HG02588 (cell line): ENCODE results near the gene NCOA4.
"Not testable (repeated sequence)": the region's sequence is repeated elsewhere in the genome, so short reads cannot be mapped to it uniquely, and the experiment has no call there.

Experiments used
- ATAC-seq: cut with Tn5 transposase; IDR thresholded peaks from one replicate; pipeline ENCODE4 v1.9.1; 2021; ENCODE audit warnings: mild to moderate bottlenecking, moderate library complexity; ENCODE audit not compliant: unreplicated experiment

Gene NCOA4

DNA sequence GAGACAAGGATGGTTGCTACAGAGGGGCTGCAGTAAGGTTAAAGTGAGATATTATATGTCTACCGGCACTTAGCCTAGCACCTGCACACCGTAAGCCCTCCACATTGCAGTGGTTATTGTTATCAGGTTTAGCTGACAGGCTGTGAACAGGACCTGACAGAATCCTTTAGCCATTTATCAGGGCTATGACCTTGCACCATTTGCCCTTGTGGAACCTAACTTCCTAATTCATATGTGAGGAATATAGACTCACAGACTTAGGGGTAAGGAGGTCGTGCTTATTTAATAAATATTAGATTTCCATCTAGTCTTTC lies 10.1 kb downstream of the NCOA4 start:
- ATAC-seq, result no peak

DNA sequence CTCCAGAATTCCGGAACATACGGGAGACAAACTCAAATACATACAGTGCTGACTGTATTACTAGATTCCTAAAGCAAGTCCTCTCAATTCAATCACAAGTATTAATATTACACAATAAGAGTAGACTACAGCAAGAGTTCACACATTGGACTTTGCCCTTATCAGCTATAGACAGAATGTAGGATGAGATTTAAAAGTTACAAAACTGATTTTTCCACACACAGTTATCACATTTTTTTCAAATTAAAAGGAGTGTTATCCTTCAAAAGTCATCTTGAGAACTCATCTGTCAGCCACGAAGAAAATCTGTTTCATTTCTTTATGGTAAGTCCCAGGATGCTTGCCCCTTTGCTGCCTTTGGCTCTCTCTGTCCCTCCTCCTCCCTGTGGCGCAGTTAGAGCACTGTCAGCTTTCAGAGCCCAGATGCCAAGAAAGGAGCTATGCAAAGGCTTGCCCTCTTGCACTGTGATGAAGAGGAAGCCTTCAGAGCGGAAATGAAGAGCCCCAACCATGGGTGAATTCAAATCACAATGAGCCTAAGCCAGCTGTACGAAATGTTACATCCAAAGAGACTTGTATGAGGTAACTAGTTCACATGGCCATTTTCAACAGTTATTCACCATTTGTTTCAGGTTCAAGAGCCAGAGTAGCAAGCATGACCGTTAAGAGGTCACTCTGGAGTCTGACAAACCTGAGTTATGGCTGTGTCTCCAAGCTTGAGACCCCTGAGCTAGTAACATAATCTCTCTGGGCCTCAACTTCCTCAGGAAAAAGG lies 10.7 kb downstream of the NCOA4 start:
- ATAC-seq, result no peak

DNA sequence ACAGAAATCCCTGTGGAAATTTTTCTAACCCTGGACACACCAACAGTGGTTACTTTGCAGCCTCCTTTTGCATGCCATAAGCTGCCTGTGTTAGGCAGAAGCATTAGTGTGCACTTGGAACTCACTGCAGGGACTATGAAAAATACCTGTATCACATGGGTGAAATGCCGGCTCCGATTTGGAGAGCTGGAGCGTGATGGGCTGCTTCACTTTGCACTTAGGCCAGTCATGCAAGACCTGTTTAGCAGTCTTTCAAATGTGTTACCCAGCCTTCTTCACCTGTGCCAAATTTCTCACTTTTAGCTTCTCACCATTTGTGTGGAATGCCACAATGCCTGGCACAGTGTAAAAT lies 11.3 kb downstream of the NCOA4 start:
- no peak for ATAC-seq

DNA sequence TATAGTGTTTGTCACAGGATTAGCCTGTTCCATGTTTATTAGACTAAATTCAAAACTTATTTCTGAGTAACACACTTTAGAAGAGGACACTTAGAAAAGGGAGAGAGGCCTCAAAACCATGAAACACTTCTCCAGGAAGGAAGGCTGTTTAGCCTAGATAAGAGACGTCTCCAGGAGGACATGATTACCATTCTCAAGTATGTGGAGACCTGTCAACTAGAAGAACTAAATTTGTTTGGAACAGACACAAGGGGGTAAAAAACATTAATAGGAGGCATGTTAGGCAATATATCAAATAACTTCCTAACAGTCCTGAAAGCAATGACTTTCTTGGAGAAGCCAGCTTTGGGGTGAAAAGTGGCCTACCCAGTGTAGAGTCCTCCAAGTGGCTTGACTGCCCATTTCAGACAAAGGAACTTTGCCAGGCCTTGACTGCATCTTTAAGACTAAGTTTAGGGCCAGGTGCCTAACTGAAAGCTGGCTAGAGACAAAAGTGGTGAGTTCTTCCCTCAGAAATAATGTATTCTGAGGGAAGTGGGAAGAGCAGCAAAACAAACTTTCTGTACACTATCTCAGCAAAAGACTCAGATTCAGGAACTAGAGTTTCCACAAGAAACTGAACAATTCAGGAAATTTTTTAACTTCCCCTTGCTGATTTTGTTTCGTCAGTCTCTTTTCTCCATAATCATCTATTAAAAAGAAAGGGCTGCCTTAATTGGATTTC lies 11.8 kb downstream of the NCOA4 start:
- ATAC-seq, result no peak

DNA sequence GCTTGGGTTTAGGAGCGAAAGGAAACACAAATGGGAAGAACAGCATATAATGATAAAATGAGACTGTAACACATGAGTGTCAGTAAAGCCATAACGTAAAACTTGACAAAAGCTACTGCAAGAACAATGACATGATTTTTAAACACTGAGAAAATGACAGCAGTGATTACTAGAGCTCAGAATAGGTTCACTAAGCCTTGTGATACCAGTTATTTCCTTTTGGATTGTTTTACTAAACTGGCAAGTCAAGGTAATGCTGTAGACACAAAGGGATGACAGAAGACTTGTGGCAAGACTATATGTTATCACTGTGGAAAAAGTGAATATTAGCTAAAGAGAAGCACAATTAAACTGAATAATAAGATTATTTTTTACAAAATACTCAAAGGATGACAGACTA lies 12.7 kb downstream of the NCOA4 start:
- ATAC-seq, result no peak

DNA sequence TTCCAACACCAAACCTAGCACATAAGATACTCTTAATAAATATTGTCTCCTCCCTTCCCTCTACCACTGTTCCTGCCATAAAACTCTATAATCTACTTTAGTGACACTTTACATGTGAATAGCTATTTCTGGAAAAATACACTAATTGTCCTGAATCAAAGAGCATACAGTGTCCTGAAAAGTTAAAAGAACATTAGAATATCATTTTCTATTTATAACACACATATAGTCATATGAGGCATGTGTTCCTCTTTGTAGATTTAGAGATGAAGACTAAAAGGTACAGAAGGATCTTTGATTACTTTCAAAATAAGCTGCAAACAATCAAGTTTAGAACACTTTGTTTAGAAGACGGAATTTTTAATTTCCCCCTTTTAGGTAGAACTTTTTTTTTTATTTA lies 13.6 kb downstream of the NCOA4 start:
- no peak for ATAC-seq

DNA sequence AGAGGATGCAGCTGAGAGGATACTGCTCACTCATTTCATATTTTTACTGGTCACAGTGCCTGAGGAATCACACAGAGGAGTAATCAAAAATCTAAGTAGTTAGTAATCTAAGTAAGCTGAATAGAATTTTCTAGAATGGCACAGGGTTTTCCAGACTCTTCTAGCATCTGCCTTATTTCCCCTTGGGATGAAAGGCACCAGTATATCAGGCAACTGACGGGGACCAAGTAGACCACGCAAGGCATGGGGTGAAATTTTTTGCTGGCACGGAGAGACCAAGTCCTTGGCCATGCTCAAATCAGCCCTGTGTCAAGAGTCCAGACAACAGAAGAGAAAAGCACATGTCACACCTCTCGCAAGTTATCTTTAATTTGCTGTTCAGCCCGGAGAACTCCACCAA lies 14.2 kb downstream of the NCOA4 start:
- ATAC-seq, result no peak

DNA sequence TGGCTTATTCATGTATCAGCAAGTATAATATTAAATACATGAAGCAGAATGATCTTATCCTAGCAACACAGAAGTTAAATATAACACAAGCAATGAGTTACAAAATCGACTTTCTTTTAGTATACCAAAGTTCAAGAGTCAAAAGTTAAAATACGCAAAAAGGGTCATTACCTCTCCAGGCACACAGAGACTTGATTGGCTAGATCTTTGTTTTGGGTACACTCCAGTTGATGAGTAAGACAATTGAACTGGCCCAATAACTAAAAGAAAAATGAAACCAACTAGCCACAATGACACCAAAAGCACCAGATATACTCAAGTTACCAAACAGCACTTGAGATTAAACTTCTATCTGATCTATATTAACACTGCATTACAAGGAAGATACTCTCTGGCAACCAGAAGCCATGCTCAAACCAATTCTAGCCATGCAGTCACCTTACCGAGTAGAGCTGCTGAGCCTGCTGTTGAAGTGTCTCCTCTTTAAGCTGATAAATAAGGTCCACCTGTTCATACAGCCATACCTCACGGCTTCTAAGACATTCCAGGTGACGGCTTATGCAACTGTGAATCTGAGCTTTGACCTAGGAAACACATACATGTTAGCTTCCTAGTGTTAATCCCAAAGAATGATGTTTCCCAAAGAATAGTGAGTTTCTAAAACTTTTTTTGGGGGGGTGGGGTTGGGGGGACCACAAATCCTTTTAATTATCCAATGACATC lies 15.6 kb downstream of the NCOA4 start:
- no peak for ATAC-seq

DNA sequence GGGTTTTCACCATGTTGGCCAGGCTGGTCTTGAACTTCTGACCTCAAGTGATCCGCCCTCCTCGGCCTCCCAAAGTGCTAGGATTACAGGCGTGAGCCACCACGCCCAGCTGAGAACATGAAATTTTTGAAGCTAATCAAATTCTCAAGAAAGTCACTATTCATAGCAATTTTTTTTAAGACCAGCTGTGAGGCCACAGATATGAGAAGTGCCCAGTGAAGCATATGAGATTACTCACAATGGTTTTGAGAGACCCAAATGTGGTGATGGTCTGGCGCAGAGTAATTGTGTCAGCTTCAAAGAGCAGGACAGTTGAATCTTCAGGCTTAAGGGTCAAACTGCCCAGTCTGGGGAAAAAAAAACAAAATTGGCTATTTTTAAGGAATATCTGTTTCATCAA lies 16.2 kb downstream of the NCOA4 start:
- no peak for ATAC-seq

DNA sequence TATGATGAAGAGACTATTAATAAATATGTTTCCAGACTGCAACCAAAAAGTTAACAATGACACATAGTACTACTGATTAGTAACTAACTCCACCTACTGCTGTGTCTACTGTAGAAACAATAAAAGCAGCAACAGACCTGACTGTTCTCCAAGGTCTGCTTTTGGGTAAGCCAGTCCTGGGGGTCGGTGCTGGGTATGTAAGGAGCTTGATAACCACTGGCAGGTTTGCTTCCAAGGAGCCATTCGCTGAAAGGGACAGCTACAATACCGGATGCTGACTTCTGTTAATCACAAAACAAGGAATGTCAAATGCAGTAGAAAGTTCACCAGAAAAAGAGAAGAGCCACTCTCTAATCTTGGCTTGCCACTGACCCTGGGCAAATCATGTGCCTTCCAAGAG lies 17.7 kb downstream of the NCOA4 start:
- no peak for ATAC-seq

DNA sequence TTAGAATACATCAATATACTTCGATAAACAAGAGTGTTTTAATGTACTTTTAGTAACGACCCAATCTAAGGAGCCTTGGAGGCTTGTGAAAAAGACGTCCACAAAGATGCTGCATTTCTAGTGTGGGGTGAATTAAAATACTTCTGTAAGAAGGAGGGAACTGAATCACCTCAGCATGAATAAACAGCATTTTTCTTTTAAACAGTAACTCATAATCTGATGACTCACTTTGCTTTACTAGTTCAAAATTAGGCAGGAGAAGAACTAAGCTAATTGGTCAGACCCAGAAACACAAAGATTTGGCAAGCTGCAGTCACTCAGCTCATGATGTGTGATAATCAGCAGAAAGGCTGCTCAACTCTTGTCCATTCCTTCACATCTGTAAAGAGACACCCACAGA lies 24.2 kb downstream of the NCOA4 start:
- no peak for ATAC-seq

DNA sequence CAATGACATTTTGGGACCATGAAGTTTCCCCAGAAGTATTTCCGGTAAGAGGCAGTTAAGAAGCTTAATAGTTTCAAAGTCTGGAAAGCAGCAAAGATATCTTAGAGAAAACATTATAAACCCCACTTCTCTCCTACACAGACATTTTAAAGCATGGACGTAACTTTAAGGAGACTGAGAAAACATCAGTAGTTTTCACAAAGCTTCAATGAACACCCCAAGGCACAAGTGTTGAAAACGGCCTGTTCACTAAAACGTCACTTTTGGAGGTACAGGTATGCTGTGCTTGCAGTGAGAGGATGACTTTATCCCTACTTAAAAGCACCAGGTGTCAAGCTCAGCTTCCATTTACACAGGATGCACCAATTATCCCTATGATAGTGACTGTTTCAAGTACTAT lies 25.0 kb downstream of the NCOA4 start:
- ATAC-seq, result no peak

DNA sequence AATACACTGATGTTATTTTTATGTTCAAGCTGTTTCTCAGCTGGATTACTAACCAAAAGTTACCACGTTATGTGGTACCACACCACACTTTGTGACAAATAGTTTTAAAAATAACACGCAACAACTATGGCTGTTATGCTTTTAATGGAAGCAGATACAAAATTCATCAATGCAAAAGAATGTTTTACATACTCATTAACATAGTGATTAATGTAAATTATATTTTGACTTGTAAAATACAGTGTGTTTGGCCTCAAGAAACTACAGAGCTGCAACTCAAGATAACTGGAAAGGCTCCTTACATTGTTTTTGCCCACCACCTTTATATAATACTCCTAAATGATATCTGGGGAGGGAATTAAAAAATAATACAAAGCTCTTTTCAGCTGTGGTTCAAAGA lies 25.5 kb downstream of the NCOA4 start:
- ATAC-seq, result no peak

DNA sequence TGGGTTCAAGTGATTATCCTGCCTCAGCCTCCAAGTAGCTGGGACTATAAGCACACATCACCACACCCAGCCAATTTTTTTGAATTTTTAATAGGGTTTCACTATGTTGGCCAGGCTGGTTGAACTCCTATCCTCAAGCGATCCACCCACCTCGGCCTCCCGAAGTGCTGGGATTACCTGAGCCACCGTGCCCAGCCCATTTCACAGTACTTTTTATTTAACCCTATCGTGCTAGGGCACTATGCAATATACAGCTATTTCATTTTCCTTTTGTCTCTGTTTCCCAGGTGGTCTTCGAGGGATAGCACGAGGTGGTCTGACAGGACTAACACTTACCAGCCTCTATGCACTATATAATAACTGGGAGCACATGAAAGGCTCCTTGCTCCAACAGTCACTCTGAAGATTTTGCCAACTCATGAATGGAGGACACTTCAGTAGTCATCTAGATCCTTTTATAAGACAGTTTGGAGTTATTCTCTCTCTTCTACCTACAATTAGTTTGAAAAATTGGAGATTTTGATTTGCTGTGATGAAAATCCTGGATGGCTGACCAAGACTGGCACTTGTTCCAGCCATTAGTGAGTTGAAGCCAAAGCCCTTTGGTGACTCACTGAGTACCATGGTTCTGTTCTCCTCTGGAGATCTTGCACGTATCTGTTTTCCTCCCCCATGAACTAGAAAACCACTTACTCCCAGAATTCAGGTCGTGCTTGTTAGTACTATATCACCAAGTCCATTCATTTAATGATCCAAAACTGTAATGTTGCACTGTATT lies 27.3 kb downstream of the NCOA4 start:
- ATAC-seq, result no peak

DNA sequence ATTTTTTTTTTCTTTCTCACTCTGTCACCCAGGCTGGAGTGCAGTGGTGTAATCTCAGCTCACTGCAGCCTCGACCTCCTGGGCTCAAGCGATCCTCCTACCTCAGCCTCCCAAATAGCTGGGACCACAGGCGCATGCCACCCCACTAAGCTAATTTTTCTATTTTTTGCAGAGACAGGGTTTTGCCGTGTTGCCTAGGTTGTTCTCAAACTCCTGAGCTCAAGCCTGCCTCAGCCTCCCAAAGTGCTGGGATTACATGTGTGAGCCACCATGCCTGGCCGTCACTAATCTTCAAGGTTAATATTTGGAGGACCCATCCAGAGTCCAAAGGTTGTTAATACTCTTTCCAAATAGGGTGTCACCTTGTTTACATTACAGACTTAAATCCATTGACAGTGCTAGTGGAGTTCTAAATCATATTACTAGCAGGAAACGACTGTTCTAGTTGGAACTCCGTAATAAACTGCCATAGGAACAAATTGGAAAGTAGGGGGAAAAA lies 28.2 kb downstream of the NCOA4 start:
- not testable (repeated sequence) for ATAC-seq

DNA sequence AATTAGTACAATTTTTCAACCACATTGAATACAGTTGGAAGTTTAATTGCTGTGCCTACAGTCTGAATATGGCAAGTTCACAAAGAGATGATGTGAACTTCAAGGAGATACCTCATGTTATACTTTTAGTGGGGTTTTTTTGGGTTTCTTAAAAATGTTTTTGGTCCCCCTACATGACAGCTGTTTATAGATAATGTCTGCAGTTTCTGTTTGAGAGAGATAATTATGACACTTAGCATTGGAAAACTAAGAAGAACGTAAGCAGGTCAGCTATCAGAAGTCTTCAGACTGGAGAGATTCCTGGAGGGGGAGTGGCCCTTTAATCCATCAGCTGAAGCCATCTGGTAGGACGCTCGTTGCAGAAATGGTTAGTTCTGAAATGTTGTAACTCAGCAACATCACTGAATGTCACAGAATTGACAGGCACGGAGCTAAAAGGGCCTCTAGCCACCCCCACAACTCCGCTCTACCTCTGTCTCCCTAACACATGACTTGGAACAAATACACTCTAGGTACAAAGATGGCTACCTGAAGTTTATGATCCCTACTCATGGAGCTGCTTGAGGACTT lies 29.2 kb downstream of the NCOA4 start:
- ATAC-seq, result no peak

DNA sequence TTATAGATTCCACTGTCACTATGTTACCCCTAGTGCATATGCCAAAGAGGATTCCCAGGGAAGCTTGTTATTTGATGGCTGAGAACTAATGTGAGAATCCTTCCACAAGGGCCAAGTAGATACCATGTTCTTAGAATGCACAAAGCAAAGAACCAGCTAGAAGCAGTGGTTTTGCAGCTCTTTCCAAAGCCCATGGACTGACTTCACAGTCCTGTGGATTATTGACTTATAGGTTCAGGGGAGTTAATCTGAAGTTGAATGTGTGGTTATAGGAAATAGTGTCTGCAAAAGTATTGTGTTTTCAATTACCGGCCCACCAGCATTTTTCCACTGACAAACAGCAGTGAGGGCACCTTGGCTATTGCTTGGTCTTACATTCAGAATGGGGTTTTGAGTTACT lies 29.9 kb downstream of the NCOA4 start:
- ATAC-seq, result no peak

DNA sequence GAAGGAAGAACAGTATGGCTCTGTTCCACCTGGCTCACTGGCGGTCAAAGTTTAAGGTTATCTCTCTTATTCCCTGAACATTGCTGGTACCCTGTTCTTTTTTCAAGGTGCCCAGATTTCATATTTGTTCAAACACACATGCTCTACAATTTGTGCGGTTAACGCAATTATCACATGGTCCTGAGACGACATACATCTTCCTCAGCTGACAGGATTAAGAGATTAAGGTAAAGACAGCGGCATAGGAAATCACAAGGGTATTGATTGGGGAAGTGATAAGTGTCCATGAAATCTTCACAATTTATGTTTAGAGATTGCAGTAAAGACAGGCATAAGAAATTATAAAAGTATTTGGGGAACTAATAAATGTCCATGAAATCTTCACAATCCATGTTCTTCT lies 30.5 kb downstream of the NCOA4 start:
- ATAC-seq, result not testable (repeated sequence)

DNA sequence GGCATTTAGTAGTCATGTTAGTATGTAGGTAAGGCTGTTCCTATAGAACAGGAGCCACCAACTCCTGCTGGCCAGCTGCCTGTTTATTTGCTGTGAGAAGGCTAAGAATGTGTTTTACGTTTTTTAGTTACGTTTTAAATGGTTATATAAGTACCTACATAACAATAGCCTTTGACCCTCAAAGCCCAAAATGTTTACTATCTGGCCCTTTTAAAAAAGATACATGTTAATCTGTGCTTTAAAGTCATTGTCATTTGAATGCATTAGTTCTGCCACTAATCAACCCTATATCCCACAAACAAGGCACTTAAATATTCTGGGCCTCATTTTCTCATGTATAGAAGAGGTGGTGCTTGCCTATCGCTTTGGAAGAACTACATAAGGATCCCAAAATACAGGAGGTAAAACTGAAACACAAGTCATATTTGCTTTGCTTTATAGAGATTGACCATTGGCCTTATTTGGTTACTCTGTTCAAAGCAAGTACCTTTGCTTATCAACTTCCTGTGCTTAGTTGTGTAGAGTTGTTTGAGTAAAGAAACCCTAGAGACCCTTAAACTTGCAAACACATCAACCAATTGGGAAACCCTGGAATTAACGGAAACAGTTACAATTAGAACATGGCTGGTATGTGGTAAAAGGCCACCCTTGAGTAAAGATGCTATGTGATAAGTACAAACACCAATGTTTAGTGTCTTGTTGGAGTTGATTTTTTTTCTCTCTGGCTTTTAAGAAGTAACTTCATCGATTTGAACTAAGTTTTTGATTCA lies 32.2 kb downstream of the NCOA4 start:
- ATAC-seq, result no peak

DNA sequence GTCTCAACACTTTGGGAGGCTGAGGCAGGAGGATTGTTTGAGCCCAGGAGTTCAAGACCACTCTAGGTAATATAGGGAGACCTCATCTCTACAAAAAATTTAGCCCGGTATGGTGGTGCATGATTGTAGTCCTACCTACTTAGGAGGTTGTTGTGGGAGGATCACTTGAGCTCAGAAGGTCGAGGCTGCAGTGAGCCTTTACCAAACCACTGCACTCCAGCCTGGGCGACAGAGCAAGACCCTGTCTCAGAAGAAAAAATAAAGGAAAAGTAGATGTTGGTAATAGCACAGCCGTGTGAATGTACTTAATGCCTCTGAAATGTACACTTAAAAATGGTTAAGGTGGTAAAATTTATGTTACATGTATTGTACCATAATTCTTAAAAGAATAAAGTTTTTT lies 32.9 kb downstream of the NCOA4 start:
- ATAC-seq, result no peak
